Measurements from ENCODE around the gene SLC25A34. TPM values are rescaled to one million over a fixed set of nuclear protein-coding genes. Genes with fewer than 3 reads are reported as not detected.

The SLC25A34 gene
- polyA plus RNA-seq, 3 donors, result 0.08 to 2.7 (median 0.61) TPM

DNA sequence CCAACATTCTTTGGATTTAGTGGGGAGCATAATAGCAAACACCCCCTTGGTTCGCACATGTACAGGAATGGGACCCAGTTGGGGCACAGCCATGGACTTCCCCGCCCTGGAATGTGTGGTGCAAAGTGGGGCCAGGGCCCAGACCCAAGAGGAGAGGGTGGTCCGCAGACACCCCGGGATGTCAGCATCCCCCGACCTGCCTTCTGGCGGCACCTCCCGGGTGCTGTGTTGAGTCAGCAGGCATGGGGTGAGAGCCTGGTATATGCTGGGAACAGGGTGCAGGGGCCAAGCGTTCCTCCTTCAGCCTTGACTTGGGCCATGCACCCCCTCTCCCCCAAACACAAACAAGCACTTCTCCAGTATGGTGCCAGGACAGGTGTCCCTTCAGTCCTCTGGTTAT is 49.6 kb downstream of the SLC25A34 start:
- H3K4me3 Mint-ChIP-seq, result no peak overlapping the region
- no peak overlapping the region for H3K27ac Mint-ChIP-seq

DNA sequence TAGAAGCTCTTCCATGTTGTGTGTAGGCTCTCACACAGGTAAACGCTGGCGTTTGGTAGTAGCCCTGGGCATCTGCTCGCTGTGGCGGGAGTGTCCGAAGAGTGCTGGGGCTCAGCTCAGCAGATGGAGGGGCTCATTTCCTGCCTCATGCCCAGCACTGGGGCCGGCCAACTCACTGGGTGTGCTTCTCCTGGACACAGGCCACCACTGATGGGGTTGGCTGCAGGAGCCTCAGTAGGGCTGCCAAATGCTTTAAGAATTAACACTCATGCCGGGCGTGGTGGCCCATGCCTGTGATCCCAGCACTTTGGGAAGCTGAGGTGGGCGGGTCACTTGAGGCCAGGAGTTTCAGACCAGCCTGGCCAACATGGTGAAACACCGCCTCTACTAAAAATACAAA is 50.5 kb downstream of the SLC25A34 start:
- TF ChIP-seq CTCF (IDR thresholded peaks at IDR 0.05), result no peak
- Mint-ChIP-seq H3K27me3 (ENCODE audit: low read depth in 3 of 3) (peaks cover 1 to 12% (median 4%) of the 10 kb centered on the region in 3 donors), H3K4me3 (no peak overlapping the region), H3K36me3 (no peaks in the 10 kb centered on the region), H3K9me3 (no peaks in the 10 kb centered on the region), H3K27ac (no peak overlapping the region), H3K4me1 (peaks cover 4% of the 10 kb centered on the region)
- Histone ChIP-seq H3K27ac (ENCODE audit: low read depth in 1 of 2, low read length in 2 of 2) (no peak overlapping the region), H3K9me3 (replicated peaks in 1 of 2; ENCODE audit: control insufficient read depth in 1 of 2, insufficient read depth in 1 of 2, low read length in 2 of 2) (no peaks in the 10 kb centered on the region), H2AFZ (ENCODE audit: insufficient read depth, low read depth, low read length, poor library complexity, severe bottlenecking) (no peak overlapping the region), H4K20me1 (ENCODE audit: insufficient read depth, low read length) (no peaks in the 10 kb centered on the region), H3K36me3 (replicated peaks in 1 of 2; ENCODE audit: control insufficient read depth in 1 of 2, insufficient read depth in 2 of 2, low read length in 2 of 2) (no peaks in the 10 kb centered on the region), H3K4me1 (ENCODE audit: control insufficient read depth in 1 of 2, insufficient read depth in 2 of 2, low read length in 2 of 2) (peaks cover 0 to 4% of the 10 kb centered on the region in 2 donors), H3K9ac (ENCODE audit: insufficient read depth, low read length, poor library complexity, severe bottlenecking) (no peak overlapping the region), H3K79me2 (ENCODE audit: insufficient read depth, low read length) (no peaks in the 10 kb centered on the region), H3K27me3 (ENCODE audit: control insufficient read depth in 2 of 2, insufficient read depth in 2 of 2, low read length in 2 of 2) (no peaks in the 10 kb centered on the region), H3K4me2 (replicated peaks; ENCODE audit: extremely low read depth, low read length, poor library complexity, severe bottlenecking) (no peak overlapping the region), H3K4me3 (replicated peaks in 1 of 3; ENCODE audit: low read depth in 2 of 3, low read length in 3 of 3) (no peak overlapping the region)
- DNase-seq, result no peak
- intact Hi-C loops (cut with micrococcal nuclease), result no loop called here
- 97% methylated on average over 9 of the region's 10 CpGs for WGBS (ENCODE audit: insufficient coverage)

More for the DNA sequence above, 49.6 kb downstream of the SLC25A34 start:
- Histone ChIP-seq H3K27me3 (ENCODE audit: control insufficient read depth in 2 of 2, insufficient read depth in 2 of 2, low read length in 2 of 2) (no peaks in the 10 kb centered on the region), H3K79me2 (ENCODE audit: insufficient read depth, low read length) (no peaks in the 10 kb centered on the region), H2AFZ (ENCODE audit: insufficient read depth, low read depth, low read length, poor library complexity, severe bottlenecking) (no peak overlapping the region), H3K4me2 (replicated peaks; ENCODE audit: extremely low read depth, low read length, poor library complexity, severe bottlenecking) (no peak overlapping the region), H3K4me1 (ENCODE audit: control insufficient read depth in 1 of 2, insufficient read depth in 2 of 2, low read length in 2 of 2) (peaks cover 0 to 4% of the 10 kb centered on the region in 2 donors), H3K36me3 (replicated peaks in 1 of 2; ENCODE audit: control insufficient read depth in 1 of 2, insufficient read depth in 2 of 2, low read length in 2 of 2) (no peaks in the 10 kb centered on the region), H3K9ac (ENCODE audit: insufficient read depth, low read length, poor library complexity, severe bottlenecking) (no peak overlapping the region), H4K20me1 (ENCODE audit: insufficient read depth, low read length) (no peaks in the 10 kb centered on the region), H3K27ac (ENCODE audit: low read depth in 1 of 2, low read length in 2 of 2) (no peak overlapping the region), H3K9me3 (replicated peaks in 1 of 2; ENCODE audit: control insufficient read depth in 1 of 2, insufficient read depth in 1 of 2, low read length in 2 of 2) (no peaks in the 10 kb centered on the region), H3K4me3 (replicated peaks in 1 of 3; ENCODE audit: low read depth in 2 of 3, low read length in 3 of 3) (no peak overlapping the region)
- Mint-ChIP-seq H3K4me1 (peaks cover 4% of the 10 kb centered on the region), H3K27me3 (ENCODE audit: low read depth in 3 of 3) (peaks cover 6 to 10% (median 7%) of the 10 kb centered on the region in 3 donors), H3K36me3 (no peaks in the 10 kb centered on the region), H3K9me3 (no peaks in the 10 kb centered on the region)
- no peak for DNase-seq
- intact Hi-C loops (cut with micrococcal nuclease), result no loop called here
- no peak for TF ChIP-seq CTCF (IDR thresholded peaks at IDR 0.05)
- WGBS (ENCODE audit: insufficient coverage), result 83% methylated on average over 3 of the region's 8 CpGs
